IgD-negative memory B cell (primary cell): Measurements from ENCODE around the gene MAP3K12. TPM values are rescaled to one million over a fixed set of nuclear protein-coding genes. Genes with fewer than 3 reads are reported as not detected.
A peak's percentile ranks its signal among the peaks of the same experiment; 100 is the strongest.
"Not testable (repeated sequence)": the region's sequence is repeated elsewhere in the genome, so short reads cannot be mapped to it uniquely, and the experiment has no call there.

Source experiments
- H3K27ac Mint-ChIP-seq, 3 donors: one replicate each; pipeline ENCODE4 v1.8.0; 2020 to 2022; ENCODE audit warnings: mild to moderate bottlenecking in 3 of 3, mixed read lengths in 3 of 3, moderate library complexity in 1 of 3
- H3K27me3 Mint-ChIP-seq: one replicate; pipeline ENCODE4 v1.8.0; 2021; ENCODE audit warnings: mixed read lengths
- H3K36me3 Mint-ChIP-seq: one replicate; pipeline ENCODE4 v1.8.0; 2020; ENCODE audit warnings: mild to moderate bottlenecking, mixed read lengths
- H3K4me1 Mint-ChIP-seq, 3 donors: one replicate each; pipeline ENCODE4 v1.8.0; 2020 to 2022; ENCODE audit warnings: mixed read lengths in 3 of 3, mild to moderate bottlenecking in 1 of 3
- H3K4me3 Mint-ChIP-seq, 4 donors: one replicate each; pipeline ENCODE4 v1.8.0; 2020 to 2022; ENCODE audit warnings: mild to moderate bottlenecking in 4 of 4, mixed read lengths in 4 of 4, moderate library complexity in 3 of 4
- H3K9me3 Mint-ChIP-seq, 3 donors: one replicate each; pipeline ENCODE4 v1.8.0; 2020 to 2021; ENCODE audit warnings: mixed read lengths in 3 of 3, mild to moderate bottlenecking in 1 of 3
- polyA plus RNA-seq: library from polyadenylated mRNA; unstranded; fragments of 300-500 nt; fragmentation: Illumina TruSeq; gene quantifications from one replicate; pipeline ENCODE4 v1.2.3, GENCODE V29; 2021

The MAP3K12 gene
- polyA plus RNA-seq, 1 donor from 2014 or later, result 1.4 TPM

DNA sequence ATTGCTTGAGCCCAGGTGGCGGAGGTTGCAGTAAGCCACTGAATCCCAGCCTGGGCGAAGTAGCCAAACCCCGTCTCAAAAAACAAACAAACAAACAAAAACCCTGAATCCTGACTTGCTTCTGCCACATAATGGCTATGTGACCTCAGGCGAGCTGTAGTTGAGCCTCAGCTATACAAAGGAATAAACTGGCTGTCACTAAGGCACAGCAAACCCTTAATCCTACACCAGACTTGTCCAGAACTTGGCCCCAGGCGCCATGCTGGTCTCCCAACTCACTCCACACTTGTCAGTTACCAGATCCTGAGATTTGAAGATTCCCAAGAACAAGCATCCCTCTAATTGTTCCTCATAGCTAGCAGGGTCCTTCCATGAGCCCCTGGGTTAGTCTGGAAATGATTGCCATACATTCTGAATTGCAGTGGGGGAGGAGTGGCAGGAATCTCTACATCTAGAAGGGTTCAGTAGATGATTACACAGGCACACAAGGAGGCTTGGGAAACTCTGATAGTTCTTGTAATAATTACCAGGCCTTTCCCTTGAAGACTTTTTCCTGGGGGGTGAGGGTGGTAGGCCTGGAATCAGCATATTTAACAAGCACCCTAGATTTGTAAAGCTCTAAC lies 9.9 kb downstream of the MAP3K12 start:
- Mint-ChIP-seq H3K4me3 (no peak overlapping the region), H3K36me3 (peaks cover 2% of the 10 kb centered on the region), H3K9me3 (no peaks in the 10 kb centered on the region), H3K27ac (peak overlapping the region in 1 of 3 donors; percentile 14), H3K4me1 (peaks cover 16 to 18% (median 17%) of the 10 kb centered on the region in 3 donors), H3K27me3 (no peaks in the 10 kb centered on the region)

DNA sequence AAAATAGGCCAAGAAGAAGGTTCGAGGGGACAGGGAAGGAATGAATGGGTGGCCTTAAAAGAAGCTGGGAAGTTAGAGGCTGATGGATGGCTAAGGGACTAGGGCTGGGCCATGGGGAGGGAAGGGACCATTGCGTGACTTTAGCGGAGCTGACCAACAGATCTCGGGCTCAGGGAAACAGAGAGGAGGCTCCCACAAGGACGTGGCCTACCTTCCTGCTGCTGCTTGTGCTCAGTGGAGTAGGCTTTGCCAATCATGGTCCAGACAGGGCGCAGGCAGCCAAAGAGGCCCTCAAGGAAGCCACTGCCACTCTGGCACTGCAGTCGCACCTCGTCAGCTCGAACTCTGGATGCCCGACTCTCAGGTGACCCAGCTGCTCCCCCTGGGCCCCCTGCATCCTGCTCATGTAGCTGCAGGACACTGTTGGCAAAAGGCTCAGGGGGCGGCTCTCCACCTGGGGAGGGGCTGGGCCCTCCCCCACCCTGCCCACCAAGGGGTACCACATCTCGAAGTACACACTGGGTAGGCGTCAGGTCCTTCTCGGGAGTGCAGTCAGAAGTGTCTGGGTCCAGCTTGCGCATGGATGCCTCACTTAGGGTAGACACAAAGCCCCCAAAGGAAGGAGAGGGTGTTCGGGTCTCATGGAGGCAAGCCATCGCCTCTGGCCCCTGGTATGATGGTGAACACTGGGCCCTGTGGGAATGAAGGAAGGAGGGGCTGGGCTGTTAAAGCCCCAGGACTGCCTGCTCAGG lies 12.3 kb downstream of the MAP3K12 start:
- no peaks in the 10 kb centered on the region for H3K9me3 Mint-ChIP-seq
- peak overlapping the region in 2 of 3 donors; percentile 16 to 48 for H3K27ac Mint-ChIP-seq
- H3K27me3 Mint-ChIP-seq, result no peaks in the 10 kb centered on the region
- H3K4me3 Mint-ChIP-seq, result no peak overlapping the region
- peaks cover 0 to 5% (median 4%) of the 10 kb centered on the region in 3 donors for H3K4me1 Mint-ChIP-seq
- no peaks in the 10 kb centered on the region for H3K36me3 Mint-ChIP-seq

DNA sequence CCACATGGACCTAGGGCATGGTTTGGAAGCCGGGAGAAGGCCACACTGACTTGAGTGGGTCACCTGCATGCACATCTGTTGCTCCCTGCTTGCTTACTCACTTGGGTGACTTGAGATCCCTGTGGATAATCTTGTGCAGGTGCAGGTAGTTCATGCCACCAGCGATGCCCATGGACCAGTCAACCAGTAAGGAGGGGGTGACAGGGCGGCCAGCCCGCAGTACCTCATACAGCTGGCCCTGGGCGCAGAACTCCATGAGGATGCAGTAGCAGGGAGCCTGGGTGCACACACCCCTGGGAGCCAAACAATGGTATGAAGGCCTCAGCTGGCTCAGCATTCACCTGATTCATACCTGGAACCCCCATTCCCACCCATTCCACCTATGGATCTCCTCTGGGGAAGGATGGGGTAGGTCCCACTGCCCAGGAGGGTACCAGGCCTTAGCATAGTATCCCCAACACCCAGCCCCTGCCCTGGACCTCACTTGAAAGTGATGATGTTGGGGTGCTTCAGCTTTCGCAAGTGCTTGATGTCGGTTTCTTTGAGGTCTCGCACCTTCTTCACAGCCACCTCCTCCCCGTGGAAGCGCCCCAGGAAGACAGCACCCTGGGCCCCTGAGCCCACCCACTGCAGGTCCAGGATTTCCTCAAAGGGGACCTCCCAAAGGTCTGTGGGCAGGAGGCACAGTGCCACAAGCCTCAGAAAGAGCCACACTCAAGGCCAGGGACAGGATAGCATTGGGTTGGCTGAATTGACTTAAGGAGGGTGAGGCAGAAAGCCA lies 13.1 kb downstream of the MAP3K12 start:
- H3K9me3 Mint-ChIP-seq, result no peaks in the 10 kb centered on the region
- H3K36me3 Mint-ChIP-seq, result peaks cover 2% of the 10 kb centered on the region
- H3K27ac Mint-ChIP-seq, result peak overlapping the region in 1 of 3 donors; percentile 16
- no peaks in the 10 kb centered on the region for H3K27me3 Mint-ChIP-seq
- no peak overlapping the region for H3K4me3 Mint-ChIP-seq
- peaks cover 0 to 6% (median 5%) of the 10 kb centered on the region in 3 donors for H3K4me1 Mint-ChIP-seq

DNA sequence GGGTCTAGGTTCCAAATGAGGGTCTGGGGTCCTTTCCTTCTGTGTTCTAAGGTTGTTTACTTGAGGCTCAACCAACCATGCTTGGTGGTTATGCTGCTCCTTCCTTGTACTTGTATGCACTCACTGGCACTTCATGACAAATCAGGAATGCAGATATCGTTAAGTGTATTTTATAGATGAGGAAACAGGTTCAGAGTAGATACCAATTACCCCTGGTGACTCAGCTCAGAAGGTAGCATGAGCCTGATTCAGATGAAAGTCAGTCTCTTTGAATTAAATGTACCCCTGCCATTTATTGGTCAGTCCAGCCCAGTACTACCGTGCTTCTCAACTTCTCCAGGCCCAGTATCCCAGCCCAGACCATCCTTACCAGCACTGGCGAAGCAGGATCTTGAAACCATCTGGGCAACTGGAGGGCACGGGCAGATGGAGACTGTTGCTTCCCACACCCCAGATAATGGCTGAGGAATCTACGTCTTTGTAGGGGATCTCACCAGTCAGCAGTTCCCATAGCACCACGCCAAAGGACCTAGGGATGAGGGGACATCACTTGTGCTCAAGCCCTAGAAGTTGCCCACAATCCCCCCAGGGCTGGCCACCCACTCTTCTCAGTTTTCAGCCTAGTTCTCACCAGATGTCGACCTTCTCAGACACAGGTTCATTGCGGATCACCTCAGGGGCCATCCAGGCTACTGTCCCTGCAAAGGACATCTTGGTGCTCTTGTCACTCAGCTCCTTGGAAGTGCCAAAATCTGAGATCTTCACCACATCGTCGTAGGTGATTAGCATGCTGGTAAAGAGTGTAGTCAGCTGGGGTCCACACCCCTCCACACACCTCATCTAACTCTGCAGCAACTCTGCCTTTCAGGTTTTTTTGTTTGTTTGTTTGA lies 14.3 kb downstream of the MAP3K12 start:
- Mint-ChIP-seq H3K27ac (peak overlapping the region; percentile 16 to 82 (median 31)), H3K27me3 (no peaks in the 10 kb centered on the region), H3K9me3 (no peaks in the 10 kb centered on the region), H3K4me1 (peaks cover 0 to 6% (median 5%) of the 10 kb centered on the region in 3 donors), H3K36me3 (peaks cover 2% of the 10 kb centered on the region), H3K4me3 (peak overlapping the region in 1 of 4 donors; percentile 32)

DNA sequence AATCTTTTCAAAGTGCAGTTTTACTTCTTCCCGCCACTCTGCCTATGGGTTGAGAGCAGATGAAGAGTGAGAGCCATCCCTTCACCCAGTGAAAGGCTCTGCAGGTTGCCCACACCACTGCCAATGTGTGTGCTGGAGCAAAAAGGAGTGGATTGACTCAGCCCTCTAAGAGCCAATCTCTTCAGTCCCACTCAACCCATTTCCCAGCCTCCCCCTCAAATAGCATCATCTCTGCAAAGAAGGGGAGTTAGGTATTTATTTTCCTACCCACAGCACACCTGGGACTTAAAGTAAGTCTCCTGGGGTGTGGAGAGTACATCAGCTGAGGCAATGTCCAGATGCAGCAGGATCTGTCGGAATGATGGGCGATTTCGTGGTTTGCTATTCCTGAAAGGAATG lies 15.3 kb downstream of the MAP3K12 start:
- Mint-ChIP-seq H3K27ac (peak overlapping the region in 2 of 3 donors; percentile 16 to 72), H3K4me3 (peak overlapping the region in 1 of 4 donors; percentile 32), H3K4me1 (peaks cover 0 to 6% (median 5%) of the 10 kb centered on the region in 3 donors), H3K36me3 (peaks cover 2% of the 10 kb centered on the region), H3K27me3 (no peaks in the 10 kb centered on the region), H3K9me3 (no peaks in the 10 kb centered on the region)

DNA sequence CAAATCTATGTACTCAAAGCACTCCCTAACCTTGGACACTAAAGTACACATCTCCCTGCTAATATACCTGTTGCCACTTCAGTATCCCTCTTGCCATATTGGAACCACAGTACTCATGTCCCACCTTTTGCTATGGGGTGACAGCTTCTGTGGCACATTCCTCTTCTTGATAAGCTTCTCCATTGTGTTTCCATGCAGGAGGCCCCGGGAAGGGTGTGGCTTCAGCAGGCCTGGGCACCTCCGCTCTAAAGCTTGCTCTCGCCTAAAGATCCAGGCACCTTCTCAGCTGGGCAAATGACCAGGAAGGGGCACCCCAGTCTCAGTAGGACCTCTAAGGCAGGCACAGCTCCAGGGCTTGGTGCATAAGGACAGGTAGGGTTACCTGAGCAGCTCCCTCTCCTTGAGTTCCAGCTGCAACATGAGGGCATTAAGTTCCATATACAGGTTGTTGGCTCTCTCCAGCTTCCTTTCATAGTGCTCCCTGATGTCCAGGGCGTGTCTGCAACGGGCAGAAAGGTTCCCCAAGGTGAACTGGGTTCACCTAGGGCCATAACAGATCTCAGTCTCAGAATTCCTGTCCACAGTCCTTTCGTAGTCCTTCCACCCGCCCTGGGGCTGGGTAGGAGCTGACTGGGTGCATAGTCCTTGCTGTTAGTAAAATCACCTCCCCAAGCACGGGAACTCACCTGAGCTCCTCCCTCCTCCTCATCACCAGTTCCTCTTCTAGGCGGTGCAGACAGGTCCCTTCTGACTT lies 15.9 kb downstream of the MAP3K12 start:
- H3K9me3 Mint-ChIP-seq, result no peaks in the 10 kb centered on the region
- peaks cover 0 to 6% (median 5%) of the 10 kb centered on the region in 3 donors for H3K4me1 Mint-ChIP-seq
- no peaks in the 10 kb centered on the region for H3K27me3 Mint-ChIP-seq
- H3K36me3 Mint-ChIP-seq, result peaks cover 2% of the 10 kb centered on the region
- peak overlapping the region; percentile 16 to 90 (median 72) for H3K27ac Mint-ChIP-seq
- H3K4me3 Mint-ChIP-seq, result peak overlapping the region in 1 of 4 donors; percentile 32

DNA sequence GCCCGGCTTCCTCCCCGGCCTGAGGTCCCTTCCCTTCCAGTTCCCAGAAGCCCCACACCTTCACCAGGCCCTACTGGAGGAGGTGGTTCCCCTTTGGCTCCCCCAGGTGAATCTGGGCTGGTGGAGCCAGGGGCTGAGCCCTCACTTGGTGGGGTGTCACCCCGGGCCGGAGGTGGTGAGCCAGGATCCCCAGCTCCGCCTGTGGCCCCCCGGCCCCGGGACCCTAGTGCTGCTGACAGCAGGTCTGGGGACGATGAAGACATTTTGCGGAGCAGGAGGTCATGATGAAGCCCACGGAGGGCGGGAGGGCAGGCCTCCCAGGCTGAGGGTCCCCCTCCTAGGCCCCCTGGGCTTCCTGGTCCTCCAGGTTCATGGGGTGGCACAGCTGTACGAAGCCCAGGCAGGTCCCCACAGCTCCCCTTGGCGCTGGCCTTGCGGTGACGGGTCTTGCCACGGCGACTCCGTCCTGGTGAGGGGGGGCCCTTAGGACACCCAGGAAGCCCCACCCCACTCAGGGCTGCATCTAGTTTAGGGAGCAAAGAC lies 16.6 kb downstream of the MAP3K12 start:
- H3K4me3 Mint-ChIP-seq, result peak overlapping the region in 1 of 4 donors; percentile 32
- H3K9me3 Mint-ChIP-seq, result no peaks in the 10 kb centered on the region
- peaks cover 2% of the 10 kb centered on the region for H3K36me3 Mint-ChIP-seq
- H3K4me1 Mint-ChIP-seq, result peaks cover 0 to 6% (median 5%) of the 10 kb centered on the region in 3 donors
- peak overlapping the region in 1 of 3 donors; percentile 16 for H3K27ac Mint-ChIP-seq
- H3K27me3 Mint-ChIP-seq, result no peaks in the 10 kb centered on the region

DNA sequence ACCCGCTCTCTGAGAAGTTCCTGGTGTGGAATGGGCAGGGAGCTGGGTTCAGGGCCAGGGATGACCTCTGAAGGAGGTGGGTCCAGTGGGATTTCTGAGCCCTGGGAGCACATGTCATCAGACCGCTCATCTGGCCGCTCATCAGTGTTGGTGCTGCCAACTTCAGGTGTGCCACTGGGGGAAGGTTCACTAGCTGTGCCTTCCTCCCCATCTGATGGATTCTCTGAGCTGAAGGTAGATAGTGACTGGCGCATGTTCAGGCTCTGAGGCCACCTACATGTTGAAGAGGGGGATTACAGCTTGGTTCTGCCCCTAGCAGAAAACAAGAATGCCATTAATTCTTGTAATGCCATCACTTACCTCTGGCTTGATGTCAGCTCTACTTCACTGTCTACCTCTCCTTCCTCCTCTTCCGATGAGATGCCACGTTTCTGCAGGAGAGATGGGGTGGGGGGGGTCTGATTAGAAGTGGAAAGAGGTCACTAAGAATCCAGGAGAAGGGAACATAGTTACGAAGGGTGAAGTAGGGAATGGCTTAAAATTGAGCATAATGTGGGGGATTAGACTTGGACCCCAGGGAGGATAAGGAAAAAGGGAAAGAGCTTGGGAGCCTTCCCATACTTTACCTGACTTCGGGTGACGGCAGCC lies 17.2 kb downstream of the MAP3K12 start:
- H3K9me3 Mint-ChIP-seq, result no peaks in the 10 kb centered on the region
- no peak overlapping the region for H3K4me3 Mint-ChIP-seq
- H3K27ac Mint-ChIP-seq, result peak overlapping the region in 2 of 3 donors; percentile 5 to 57
- H3K4me1 Mint-ChIP-seq, result peaks cover 0 to 6% (median 5%) of the 10 kb centered on the region in 3 donors
- H3K36me3 Mint-ChIP-seq, result peaks cover 2% of the 10 kb centered on the region
- H3K27me3 Mint-ChIP-seq, result no peaks in the 10 kb centered on the region

DNA sequence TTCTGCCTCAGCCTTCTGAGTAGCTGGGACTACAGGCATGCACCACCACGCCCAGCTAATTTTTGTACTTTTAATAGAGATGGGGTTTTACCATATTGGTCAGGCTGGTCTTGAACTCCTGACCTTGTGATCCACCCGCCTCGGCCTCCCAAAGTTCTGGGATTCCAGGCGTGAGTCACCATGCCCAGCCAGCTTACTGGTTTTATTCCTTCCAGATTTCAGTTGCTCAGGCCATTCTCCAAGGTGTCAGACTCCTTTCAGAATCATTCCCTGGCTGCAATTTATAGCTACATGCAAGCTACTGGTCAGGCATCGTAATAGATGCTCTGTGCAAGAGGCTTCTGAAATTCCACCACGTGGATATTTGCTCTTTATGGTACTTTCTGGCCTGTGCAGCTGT lies 17.8 kb downstream of the MAP3K12 start:
- not testable (repeated sequence) for H3K36me3 Mint-ChIP-seq, H3K4me3 Mint-ChIP-seq, H3K27me3 Mint-ChIP-seq, H3K9me3 Mint-ChIP-seq
- peak overlapping the region in 2 of 3 donors; percentile 5 to 85 for H3K27ac Mint-ChIP-seq
- peaks cover 0 to 11% (median 10%) of the 10 kb centered on the region in 3 donors for H3K4me1 Mint-ChIP-seq

DNA sequence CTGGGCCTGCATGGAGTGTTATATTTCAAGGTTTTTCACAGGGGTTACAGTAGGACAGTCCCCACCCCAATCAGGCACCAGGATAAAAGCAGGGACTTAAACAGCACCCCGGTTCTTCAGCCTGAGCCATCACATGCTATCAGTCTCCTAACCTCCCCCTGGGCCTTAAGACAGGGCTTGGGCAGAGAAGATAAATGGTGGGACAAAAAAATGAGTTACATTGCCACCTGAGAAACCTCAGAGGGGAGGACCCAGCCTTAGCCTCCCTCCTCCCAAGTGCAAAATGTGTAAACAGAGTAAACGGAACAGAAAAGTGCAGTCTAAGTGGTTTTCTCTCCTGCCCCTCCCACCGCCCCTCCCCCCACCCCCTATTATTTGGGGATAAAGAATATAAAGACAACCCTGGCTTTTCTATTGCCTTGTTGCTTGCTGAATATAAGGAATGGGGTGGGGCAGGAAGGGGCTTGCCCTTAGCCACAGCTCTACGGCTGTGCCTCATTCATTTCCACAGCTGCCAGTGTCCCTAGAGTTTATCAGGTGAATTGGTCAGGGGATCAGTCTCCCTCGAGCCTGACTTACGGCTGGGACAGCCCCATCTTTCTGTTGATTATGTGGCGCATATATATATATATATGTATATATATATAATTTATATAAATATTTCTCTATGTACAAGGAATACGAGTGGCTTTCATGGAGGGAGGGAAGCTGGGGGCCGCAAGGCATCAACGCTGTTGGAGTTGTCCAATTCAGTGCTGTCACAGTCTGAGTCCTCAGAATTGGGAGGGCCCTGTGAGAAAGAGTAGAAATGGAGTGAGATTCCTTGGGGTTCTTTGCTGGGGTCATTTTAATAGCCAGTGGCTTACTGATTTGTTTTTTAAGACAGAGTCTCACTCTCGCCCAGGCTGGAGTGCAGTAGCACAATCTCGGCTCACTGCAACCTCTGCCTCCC lies 18.5 kb downstream of the MAP3K12 start:
- Mint-ChIP-seq H3K4me1 (peaks cover 0 to 11% (median 10%) of the 10 kb centered on the region in 3 donors), H3K9me3 (no peaks in the 10 kb centered on the region), H3K36me3 (peaks cover 2% of the 10 kb centered on the region), H3K27ac (peak overlapping the region in 1 of 3 donors; percentile 85), H3K27me3 (no peaks in the 10 kb centered on the region), H3K4me3 (no peak overlapping the region)

DNA sequence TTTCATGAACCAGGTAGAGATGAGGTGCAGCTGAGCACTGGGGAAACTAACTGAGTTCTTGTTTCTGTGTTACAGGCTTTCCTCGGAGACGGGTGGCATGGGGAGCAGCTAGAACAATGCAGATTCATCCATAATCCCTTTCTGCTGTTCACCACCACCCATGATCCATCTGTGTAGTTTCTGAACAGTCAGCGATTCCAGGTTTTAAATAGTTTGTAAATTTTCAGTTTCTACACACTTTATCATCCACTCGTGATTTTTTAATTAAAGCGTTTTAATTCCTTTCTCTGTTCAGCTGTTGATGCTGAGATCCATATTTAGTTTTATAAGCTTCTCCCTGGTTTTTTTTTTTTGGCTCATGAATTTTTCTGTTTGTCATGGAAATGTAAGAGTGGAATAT lies 19.9 kb downstream of the MAP3K12 start:
- H3K36me3 Mint-ChIP-seq, result peaks cover 5% of the 10 kb centered on the region

DNA sequence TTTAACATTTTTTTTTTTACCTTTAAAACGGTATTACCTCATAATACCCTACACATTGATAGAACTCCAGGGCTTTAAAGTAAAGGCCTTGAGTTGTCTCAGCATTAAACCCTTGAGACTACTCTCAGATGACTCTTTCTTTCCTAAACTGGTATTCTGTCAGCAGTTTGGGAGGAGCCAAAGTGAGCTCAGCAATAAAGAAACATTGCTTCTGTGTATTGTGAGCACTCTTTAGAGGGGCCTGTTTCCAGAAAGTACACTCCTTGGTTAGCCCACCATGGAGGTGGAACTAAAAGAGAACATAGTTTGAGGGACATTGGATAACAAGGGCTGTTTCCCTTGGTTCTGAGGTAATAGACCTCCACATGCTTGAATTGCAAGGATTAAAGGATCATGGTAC lies 20.4 kb downstream of the MAP3K12 start:
- Mint-ChIP-seq H3K27ac (peak overlapping the region in 1 of 3 donors; percentile 25), H3K4me1 (peaks cover 10 to 18% (median 13%) of the 10 kb centered on the region in 3 donors), H3K4me3 (no peak overlapping the region), H3K9me3 (no peaks in the 10 kb centered on the region), H3K36me3 (peaks cover 5% of the 10 kb centered on the region), H3K27me3 (no peaks in the 10 kb centered on the region)

More for the DNA sequence above, 19.9 kb downstream of the MAP3K12 start:
- H3K27ac Mint-ChIP-seq, result peak overlapping the region in 1 of 3 donors; percentile 25
- H3K4me1 Mint-ChIP-seq, result peaks cover 6 to 14% (median 13%) of the 10 kb centered on the region in 3 donors
- no peak overlapping the region for H3K4me3 Mint-ChIP-seq
- no peaks in the 10 kb centered on the region for H3K9me3 Mint-ChIP-seq
- H3K27me3 Mint-ChIP-seq, result no peaks in the 10 kb centered on the region
